Upper lobe of left lung (tissue), 4 donors: ENCODE results near the gene EHMT1.

Source experiments
- CTCF ChIP-seq, 6 experiments: fragments of 450-650 bp in 4 of 6; fragments of 200-600 bp in 2 of 6; sonication (generic) in 2 of 6; IDR thresholded peaks; one replicate each; pipeline ENCODE4 v1.5.1; 2016 to 2019; ENCODE audit warnings: antibody characterized with exemption in 6 of 6
- POLR2A ChIP-seq, 4 donors: fragments of 450-650 bp; IDR thresholded peaks; one replicate each; pipeline ENCODE4 v1.5.1; 2016 to 2017; ENCODE audit warnings: antibody characterized with exemption in 4 of 4, mild to moderate bottlenecking in 2 of 4

GRCh38 chr9:137615387-137615871, 3.4 kb upstream of the EHMT1 start:
- TF ChIP-seq CTCF (IDR thresholded peaks at IDR 0.05) (no peak), POLR2A (IDR thresholded peaks at IDR 0.05) (no peak)
